Neutrophil (primary cell): ENCODE data around the gene MSRB1.
"Not testable (repeated sequence)": the region's sequence is repeated elsewhere in the genome, so short reads cannot be mapped to it uniquely, and the experiment has no call there.

Experiments used
- H3K27ac ChIP-seq: fragments of 200-600 bp; sonication (generic); 2 replicates; pipeline ENCODE4 v1.5.1; 2016; ENCODE audit warnings: mild to moderate bottlenecking, moderate library complexity
- H3K27me3 ChIP-seq: fragments of 200-600 bp; sonication (generic); 2 replicates; pipeline ENCODE4 v1.6.0; 2016; ENCODE audit warnings: mild to moderate bottlenecking
- H3K36me3 ChIP-seq: fragments of 200-600 bp; sonication (generic); 2 replicates; pipeline ENCODE4 v1.5.1; 2017
- H3K4me1 ChIP-seq, 2 experiments: fragments of 200-600 bp in 1 of 2; sonication (generic) in 1 of 2; 1 replicate in 1 of 2; 2 replicates in 1 of 2; pipeline versions ENCODE4 v1.5.1 to v1.6.1; 2013 to 2016; ENCODE audit warnings: low read depth in 1 of 2, low read length in 1 of 2, mild to moderate bottlenecking in 1 of 2, moderate library complexity in 1 of 2; ENCODE audit not compliant: control insufficient read depth in 1 of 2, insufficient read depth in 1 of 2
- H3K4me3 ChIP-seq, 2 experiments: fragments of 200-600 bp in 1 of 2; sonication (generic) in 1 of 2; 1 replicate in 1 of 2; 2 replicates in 1 of 2; pipeline ENCODE4 v1.5.1; 2013 to 2016; ENCODE audit warnings: low read depth in 1 of 2, low read length in 1 of 2, mild to moderate bottlenecking in 1 of 2, moderate library complexity in 1 of 2
- H3K9me3 ChIP-seq: fragments of 200-600 bp; sonication (generic); 2 replicates; pipeline ENCODE4 v1.5.1; 2016
- TF ChIP-seq, protein P1 (sequence below): fragments of 200-600 bp; sonication (generic); IDR thresholded peaks from 2 replicates; pipeline ENCODE4 v1.5.1; 2016; ENCODE audit warnings: antibody characterized with exemption

MSRB1 gene

DNA sequence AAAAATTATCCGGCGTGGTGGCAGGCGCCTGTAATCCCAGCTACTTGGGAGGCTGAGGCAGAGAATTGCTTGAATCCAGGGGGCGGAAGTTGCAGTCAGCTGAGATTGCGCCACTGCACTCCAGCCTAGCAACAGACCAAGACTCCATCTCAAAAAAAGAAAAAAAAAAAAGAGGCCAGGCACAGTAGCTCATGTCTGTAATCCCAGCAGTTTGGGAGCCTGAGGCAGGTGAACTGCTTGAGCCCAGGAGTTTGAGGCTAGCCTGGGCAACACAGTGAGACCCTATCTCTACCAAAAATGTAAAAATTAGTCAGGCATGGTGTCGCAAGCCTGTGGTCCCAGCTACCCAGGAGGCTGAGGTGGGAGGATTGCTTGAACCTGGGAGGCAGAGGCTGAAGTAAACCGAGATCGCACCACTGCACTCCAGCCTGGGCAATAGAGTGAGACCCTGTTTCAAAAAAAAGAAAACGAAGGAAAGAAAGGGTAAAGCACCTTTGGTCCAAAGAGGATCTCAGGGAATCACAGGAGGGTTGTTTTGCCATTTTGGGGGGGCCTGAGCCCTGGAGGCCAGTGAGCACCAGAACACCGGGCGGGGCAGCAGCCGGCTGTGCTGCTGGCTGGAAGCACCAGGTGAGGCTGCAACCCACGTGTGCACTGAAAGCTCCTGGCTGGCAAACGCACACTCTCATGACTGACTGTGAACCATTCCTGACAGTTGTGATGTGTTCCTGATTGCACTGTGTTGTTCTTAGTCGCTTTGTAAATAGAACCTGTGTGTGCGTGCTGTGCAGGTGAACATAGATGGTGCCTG is 43.2 kb downstream of the MSRB1 start:
- H3K36me3 ChIP-seq = no peaks in the 10 kb centered on the region
- H3K4me3 ChIP-seq = no peak overlapping the region
- H3K4me1 ChIP-seq = no peaks in the 10 kb centered on the region
- TF ChIP-seq, protein P1, sequence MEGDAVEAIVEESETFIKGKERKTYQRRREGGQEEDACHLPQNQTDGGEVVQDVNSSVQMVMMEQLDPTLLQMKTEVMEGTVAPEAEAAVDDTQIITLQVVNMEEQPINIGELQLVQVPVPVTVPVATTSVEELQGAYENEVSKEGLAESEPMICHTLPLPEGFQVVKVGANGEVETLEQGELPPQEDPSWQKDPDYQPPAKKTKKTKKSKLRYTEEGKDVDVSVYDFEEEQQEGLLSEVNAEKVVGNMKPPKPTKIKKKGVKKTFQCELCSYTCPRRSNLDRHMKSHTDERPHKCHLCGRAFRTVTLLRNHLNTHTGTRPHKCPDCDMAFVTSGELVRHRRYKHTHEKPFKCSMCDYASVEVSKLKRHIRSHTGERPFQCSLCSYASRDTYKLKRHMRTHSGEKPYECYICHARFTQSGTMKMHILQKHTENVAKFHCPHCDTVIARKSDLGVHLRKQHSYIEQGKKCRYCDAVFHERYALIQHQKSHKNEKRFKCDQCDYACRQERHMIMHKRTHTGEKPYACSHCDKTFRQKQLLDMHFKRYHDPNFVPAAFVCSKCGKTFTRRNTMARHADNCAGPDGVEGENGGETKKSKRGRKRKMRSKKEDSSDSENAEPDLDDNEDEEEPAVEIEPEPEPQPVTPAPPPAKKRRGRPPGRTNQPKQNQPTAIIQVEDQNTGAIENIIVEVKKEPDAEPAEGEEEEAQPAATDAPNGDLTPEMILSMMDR = no peak
- H3K27ac ChIP-seq = no peak overlapping the region
- H3K9me3 ChIP-seq = no peaks in the 10 kb centered on the region
- H3K27me3 ChIP-seq = peaks cover 58% of the 10 kb centered on the region

DNA sequence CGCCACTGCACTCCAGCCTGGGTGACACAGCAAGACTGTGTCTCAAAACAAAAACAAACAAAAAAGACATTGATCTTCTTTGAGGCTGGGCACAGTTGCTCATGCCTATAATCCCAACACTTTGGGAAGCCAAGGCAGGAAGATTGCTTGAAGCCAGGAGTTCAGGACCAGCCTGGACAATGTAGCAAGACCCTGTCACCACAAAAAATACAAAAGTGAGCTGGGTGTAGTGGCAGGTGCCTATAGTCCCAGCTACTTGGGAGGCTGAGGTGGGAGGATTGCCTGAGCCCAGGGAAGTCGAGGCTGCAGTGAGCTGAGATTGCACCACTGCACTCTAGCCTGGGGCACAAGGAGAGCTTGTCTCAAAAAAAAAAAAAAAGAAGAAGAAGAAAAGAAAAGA is 45.3 kb downstream of the MSRB1 start:
- peaks cover 62% of the 10 kb centered on the region for H3K27me3 ChIP-seq
- not testable (repeated sequence) for H3K36me3 ChIP-seq, H3K27ac ChIP-seq, H3K4me1 ChIP-seq, H3K9me3 ChIP-seq, H3K4me3 ChIP-seq

DNA sequence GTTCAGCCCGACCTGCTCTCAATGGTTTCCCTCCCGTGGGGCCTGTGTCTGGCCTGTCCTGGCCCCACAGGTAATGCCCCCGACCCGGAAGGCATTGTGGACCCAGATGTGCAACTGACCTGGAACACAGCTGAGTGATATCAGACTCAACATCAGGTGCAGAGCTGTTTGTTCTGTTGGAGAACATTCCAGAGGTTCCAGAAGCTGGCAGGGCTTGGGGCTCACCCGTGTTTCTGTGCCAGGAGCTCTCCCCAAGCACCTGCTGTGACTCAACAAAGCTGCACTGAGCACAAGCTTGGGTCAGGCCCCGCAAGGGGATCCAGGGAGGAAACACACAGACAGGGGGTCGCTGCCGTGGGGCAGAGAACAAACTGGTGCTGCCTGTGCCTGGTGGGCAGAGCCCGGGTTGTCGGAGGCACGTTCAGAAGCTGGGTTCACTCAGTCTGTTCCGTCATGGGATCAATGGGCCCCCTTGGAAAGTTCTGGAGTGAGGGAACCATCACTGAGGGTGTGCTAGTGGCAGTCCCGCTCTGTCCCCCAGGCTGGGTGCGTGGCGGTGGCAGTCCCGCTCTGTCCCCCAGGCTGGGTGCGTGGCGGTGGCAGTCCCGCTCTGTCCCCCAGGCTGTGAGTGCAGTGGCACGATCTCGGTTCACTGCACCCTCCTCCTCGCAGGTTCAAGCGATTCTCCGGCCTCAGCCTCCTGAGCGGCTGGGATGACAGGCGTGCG is 46.9 kb downstream of the MSRB1 start:
- no peaks in the 10 kb centered on the region for H3K4me1 ChIP-seq
- TF ChIP-seq, protein P1 = no peak
- H3K4me3 ChIP-seq = no peak overlapping the region
- no peak overlapping the region for H3K27ac ChIP-seq
- H3K27me3 ChIP-seq = peaks cover 74% of the 10 kb centered on the region
- H3K9me3 ChIP-seq = no peaks in the 10 kb centered on the region
- H3K36me3 ChIP-seq = no peaks in the 10 kb centered on the region

DNA sequence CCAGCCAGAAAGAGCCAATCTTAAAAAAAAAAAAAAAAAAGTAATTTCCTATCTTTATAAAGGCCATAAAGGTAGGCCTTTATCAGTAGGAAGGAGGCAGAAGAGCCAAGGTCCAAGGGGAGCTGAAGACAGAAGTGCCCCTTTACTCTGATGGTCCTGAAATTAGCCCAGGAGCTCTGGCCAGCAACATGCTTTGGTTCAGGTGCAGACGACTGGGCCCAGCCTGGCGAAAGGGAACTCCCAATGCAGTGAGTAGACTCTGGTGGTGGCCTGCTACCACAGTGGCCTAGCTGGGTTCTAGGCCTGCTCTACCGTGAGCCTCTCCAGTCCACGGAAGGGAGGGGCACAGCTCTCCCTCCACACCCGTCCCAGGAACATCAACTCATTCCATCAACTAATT is 47.9 kb downstream of the MSRB1 start:
- TF ChIP-seq, protein P1 = no peak
- no peaks in the 10 kb centered on the region for H3K36me3 ChIP-seq
- no peaks in the 10 kb centered on the region for H3K9me3 ChIP-seq
- H3K4me1 ChIP-seq = no peaks in the 10 kb centered on the region
- H3K27ac ChIP-seq = no peak overlapping the region
- H3K27me3 ChIP-seq = peaks cover 75% of the 10 kb centered on the region
- H3K4me3 ChIP-seq = no peak overlapping the region

DNA sequence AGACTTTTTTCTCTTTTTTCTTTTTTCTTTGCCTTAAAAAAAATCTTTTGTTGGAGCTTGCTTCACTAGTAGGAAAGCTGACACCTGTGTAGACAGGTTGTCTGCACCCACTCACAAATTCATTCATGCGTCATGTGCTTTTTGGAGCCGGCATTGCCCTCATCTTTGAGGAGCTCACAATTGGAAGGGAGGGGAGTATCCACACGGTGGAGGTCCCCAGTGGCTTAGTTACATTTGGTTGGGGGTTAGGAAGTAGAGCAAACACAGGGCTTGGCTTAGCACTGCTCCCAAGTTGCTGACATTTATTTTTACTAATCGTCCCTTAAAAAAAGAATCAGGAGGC is 52.3 kb downstream of the MSRB1 start:
- H3K27me3 ChIP-seq = peaks cover 52% of the 10 kb centered on the region
- TF ChIP-seq, protein P1 = no peak

DNA sequence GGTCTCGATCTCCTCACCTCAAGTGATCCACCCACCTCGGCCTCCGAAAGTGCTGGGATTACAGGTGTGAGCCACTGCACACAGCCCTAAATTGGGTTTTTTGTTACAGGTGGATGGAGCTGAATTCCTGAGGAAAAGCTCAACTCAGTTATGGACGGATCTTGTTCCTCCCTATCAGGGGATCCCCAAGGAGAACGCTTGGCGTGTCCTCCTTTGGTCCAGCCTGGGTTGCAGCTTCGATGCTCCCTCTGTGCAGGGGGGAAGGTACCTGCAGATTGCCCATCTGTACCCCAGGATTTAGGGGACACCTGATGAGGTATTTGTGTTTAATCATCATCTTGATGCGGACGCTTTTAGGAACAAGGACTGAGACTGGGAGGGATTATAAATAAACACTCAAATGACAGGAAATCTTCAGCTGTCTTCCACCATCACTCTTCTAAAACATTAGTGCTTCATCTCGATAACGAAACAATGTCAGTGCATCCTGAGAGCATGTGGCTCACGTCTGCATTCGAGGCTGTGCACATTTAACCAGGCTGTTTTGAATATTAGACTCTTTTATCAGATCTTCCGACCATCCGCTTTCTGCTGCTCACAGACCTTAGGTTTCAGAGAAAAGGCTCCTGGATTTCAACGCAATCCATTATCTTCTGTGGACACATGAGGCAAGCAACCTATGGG is 52.8 kb downstream of the MSRB1 start:
- Histone ChIP-seq H3K27ac (no peak overlapping the region), H3K9me3 (no peaks in the 10 kb centered on the region), H3K4me3 (no peak overlapping the region), H3K4me1 (no peaks in the 10 kb centered on the region), H3K36me3 (no peaks in the 10 kb centered on the region), H3K27me3 (peaks cover 52% of the 10 kb centered on the region)
- TF ChIP-seq, protein P1 = no peak

More for the DNA sequence above, 52.3 kb downstream of the MSRB1 start:
- no peaks in the 10 kb centered on the region for H3K36me3 ChIP-seq
- H3K27ac ChIP-seq = no peak overlapping the region
- no peaks in the 10 kb centered on the region for H3K4me1 ChIP-seq
- H3K4me3 ChIP-seq = no peak overlapping the region
- H3K9me3 ChIP-seq = no peaks in the 10 kb centered on the region
